COR-L47 (cell line): ENCODE measurements around the gene HMHB1.
A peak's percentile ranks its signal among the peaks of the same experiment; 100 is the strongest.
"Not testable (repeated sequence)": the region's sequence is repeated elsewhere in the genome, so short reads cannot be mapped to it uniquely, and the experiment has no call there.

Experiments
- DNase-seq: peaks from one replicate; lab custom pipeline; 2025; lab: John Stamatoyannopoulos, UW

Gene HMHB1

GRCh38 chr5:143801252-143801939 lies 10.6 kb upstream of the HMHB1 start:
- no peak for DNase-seq

DNA sequence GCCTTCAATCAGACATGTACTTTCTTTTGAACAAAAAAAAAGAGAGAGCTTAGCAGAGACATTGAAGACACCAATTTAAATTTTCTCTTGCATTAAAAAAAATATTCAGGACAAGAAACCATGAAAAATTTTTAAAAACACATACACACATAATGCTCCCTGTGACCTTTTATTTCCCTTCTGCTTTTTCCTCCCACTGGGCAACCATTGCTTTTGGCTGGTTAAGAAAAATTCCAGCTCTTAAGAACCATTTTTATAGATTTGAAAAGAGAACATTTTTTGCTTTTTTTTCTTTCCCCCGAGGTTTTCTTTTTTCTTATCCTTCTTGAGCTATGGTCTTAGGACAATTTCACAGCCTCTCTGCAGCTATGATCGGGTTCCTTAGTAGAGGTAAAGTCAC lies 6.1 kb upstream of the HMHB1 start:
- DNase-seq = no peak

DNA sequence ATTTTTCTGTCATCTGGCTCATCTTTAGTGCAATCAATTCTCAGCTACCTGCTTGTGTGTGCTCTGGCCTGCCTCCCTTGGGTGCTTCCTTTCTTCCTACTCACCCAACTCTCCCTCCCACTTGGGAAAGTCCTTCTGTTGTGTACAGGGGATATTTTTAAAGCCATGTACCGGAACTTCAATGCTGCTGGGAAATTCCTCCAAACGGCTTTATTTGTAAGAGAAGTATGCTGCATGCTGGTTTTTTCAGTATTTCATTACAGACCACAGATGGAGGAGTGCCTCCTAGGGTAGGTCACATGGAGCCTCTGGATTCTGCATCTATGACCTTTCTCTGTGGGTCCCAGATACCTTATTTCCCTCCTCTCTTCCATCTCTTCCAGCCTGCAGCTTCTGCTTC lies 5.4 kb upstream of the HMHB1 start:
- no peak for DNase-seq

DNA sequence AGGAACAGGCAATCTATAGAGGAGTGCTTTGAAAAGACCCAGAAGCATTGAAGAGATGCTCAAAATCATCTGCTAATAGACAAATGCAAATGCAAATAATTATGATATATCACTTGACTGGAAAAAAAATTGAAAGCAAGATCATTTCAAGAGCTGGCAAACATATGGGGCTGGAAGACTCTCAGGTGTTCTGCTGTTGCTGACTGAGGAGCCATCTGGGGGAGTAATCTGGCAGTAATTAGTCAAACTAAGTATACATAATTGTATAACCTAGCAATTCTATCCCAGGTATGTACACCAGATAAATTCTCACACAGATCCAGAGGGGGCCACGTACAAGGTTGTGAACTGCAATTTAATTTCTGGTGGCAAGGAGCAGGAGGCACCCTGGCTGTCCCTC lies 4.6 kb upstream of the HMHB1 start:
- no peak for DNase-seq

DNA sequence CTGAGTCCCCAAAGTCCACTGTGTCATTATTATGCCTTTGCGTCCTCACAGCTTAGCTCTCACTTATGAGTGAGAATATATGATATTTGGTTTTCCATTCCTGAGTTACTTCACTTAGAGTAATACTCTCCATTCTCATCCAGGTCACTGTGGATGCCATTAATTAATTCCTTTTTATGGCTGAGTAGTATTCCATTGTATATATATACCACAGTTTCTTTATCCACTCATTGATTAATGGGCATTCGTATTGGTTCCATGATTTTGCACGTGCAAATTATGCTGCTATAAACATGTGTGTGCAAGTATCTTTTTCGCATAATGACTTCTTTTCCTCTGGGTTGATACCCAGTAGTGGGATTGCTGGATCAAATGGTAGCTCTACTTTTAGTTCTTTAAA lies 4.4 kb downstream of the HMHB1 start:
- not testable (repeated sequence) for DNase-seq

DNA sequence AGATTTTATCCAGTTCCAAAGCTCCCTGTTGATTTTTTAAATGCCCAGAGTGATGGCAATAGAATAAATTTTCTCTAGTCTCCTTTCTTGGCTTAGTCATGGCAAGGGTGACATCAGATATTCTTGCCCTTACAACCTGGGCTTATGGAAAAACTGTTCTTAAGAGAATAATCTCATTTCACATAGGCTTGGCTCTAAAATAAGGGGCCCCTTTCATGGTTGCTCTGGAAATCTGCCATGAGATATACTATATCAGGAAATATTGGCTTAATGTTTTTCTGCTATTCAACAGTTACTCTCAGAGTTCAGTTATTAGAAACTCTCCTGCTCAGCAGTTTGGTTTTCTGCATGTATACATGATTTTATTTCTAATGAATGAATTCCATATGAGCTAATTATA lies 7.8 kb downstream of the HMHB1 start:
- no peak for DNase-seq

DNA sequence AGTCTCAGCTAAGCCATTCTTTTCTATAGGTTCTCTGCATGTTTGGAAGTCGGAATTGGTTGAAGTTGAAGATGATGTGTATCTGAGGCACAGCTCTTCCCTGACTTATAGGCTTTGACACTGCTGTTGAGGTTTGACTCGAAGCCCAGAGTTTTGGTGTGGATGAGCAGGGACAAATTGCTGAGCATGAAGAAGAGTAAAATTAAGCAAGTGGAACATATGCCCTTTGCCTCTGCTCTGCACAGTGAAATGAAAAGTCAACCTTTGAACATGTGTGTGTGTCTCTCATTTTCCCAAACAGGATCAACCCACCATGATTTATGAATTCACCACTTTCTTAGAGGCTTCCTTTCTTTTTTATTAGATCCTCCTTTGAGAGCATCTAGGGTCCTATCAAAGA lies 8.5 kb downstream of the HMHB1 start:
- no peak for DNase-seq

- DNase-seq = peak; percentile 44
These were observed 13.1 kb downstream of the HMHB1 start for GRCh38 chr5:143824851-143825720.

DNA sequence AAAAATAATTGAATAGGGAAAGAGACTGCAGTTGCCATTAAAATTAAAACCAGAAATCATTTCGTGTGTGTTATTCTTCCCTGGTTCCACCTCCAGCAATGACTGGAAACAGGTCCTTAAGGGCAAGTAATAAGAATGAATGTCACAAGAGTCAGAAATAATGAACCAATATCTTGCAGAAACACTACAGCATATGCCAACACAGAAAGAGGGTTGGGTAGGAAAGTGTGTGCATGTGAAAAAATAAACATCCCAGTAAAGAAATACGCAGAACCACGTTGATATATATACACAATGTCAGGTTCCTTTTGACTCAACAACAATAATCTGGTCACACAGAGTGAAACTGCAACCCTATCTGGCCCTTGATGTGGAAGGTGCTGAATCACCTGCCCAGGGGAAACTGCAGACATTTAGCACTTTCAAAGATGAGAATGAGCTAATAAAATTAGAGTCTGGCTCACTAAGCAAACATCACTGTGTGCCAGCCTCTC lies 15.0 kb downstream of the HMHB1 start:
- no peak for DNase-seq

DNA sequence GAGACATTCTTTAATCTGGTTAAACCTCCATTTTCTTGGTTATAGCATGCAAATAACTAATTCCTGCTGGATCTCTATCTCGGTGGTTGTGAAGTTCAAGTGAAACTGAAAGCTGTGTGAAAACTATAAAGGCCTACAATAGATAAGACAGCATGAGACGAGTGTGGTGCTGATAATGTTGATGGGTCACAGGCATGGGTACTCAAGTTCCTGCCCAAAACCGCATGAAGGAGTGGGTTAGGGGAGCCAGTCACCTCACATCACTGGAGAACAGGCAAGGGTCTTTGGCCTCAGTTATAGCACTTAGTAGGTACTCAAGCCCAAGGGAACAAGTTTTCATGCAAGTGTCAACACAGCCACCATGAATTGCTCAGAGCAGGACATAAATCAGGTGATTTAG lies 16.7 kb downstream of the HMHB1 start:
- no peak for DNase-seq

GRCh38 chr5:143833177-143833576 lies 21.2 kb downstream of the HMHB1 start:
- no peak for DNase-seq

- DNase-seq = no peak
These were observed 23.3 kb downstream of the HMHB1 start for GRCh38 chr5:143835251-143835650.

DNA sequence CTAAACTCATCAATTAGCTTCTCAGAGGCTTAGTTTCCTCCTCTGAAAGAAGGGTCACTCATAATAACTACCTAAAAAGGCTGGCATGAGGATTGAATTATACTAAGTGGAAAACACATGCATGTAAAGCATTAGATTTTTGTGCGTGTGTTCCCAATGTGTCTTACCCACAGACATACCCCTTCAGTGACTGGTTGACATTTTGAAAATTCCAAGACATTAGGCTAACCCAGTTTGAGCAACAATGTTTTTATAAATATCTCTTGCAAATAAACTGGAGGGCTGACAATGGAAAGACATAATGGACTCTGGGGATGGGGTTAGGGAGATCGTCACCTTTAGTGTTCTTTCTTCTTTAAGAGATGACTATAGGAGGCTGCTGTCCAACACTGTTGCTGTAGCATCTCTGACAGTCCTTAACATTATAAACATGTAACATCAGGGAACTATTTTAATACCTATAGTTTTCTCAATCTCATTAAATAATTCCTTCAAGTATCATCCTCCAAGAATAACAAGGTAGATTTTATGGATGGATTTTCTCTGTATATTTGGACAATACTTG lies 24.3 kb downstream of the HMHB1 start:
- DNase-seq = no peak

DNA sequence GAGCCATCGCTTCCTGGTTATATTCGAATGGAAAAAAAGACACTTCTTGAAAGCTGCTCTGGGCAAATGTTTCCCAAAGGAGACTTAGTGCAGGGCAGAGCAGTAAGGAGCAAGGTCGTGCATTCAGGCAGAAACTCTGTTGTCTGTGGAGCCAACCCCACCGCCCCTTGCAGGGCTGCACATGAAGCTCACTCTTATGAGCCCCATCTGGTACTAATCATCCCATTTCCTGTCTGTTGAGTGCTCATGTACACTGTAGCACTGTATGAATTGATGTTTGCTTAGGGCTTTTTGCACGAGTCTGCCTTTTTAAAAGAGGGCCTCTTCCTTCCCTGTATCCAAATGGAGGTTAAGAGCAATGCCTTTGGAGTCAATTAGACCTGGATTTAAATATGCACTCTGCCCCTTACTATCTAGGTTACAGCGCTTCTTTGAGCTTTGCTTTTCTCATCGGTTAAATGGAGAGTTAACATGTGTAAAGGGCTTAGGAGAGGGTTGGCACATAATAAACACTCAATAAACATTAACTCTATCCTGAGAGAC lies 25.4 kb downstream of the HMHB1 start:
- no peak for DNase-seq

GRCh38 chr5:143841446-143841845 lies 29.5 kb downstream of the HMHB1 start:
- DNase-seq = no peak

GRCh38 chr5:143842920-143843319 lies 31.0 kb downstream of the HMHB1 start:
- DNase-seq = no peak

DNA sequence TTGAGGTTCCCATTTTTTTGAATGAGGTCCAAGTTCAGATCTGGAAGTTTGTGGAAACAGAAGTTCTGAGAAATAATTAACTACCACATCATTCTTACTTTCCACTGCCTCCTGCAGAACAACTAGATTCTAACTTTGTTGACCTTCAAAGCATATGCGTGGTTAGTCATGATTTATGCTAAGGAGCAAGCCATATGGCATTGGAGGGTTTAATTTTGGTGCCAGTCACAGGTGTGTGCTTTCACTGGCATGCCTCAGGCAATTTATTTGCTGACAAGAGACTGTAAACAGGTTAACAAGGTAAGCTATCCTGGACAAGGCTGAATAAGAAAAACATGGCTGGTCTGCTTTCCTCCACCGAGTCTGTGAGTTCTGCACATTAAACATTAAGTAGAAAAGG lies 31.5 kb downstream of the HMHB1 start:
- no peak for DNase-seq

GRCh38 chr5:143850050-143850683 lies 38.2 kb downstream of the HMHB1 start:
- no peak for DNase-seq

- no peak for DNase-seq
These were observed 39.4 kb downstream of the HMHB1 start for GRCh38 chr5:143851383-143851782.

GRCh38 chr5:143860211-143860610 lies 48.2 kb downstream of the HMHB1 start:
- no peak for DNase-seq

GRCh38 chr5:143862271-143862670 lies 50.3 kb downstream of the HMHB1 start:
- DNase-seq = no peak

- DNase-seq = no peak
These were observed 53.6 kb downstream of the HMHB1 start for GRCh38 chr5:143865426-143866025.
